HepG2 (cell line): Measurements from ENCODE around the gene NEK7. TPM values are rescaled to one million over a fixed set of nuclear protein-coding genes. Genes with fewer than 3 reads are reported as not detected.
A peak's percentile ranks its signal among the peaks of the same experiment; 100 is the strongest.

Source experiments
- ATAC-seq: fragments of 200-7000 bp; cut with Tn5 transposase; 3 replicates; pipeline ENCODE4 v1.9.1; 2020; ENCODE audit warnings: mild to moderate bottlenecking, moderate library complexity
- BruUV-seq: library from RNA; stranded (reverse); fragments of 400-500 nt; replicated peaks from 2 replicates; lab custom pipeline; 2021; lab: Mats Ljungman, UMichigan
- CTCF ChIA-PET: fragments of 300-600 bp; formaldehyde crosslinking; extraction: SDS; loops from one replicate; lab custom pipeline; 2021; ENCODE audit warnings: low total read pairs, inconsistent platforms, low intra/inter-chr PET ratio; lab: Yijun Ruan, JAX
- POLR2A ChIA-PET: fragments of 350-600 bp; sonication (Branson Sonifier 250); formaldehyde crosslinking; loops from one replicate; lab custom pipeline; 2020; ENCODE audit warnings: antibody characterized with exemption, inconsistent platforms; lab: Yijun Ruan, JAX
- DNase-seq: peaks from one replicate; pipeline ENCODE4 v3.0.0-alpha.2; 2015; ENCODE audit warnings: low spot score
- FAIRE-seq: peaks from 3 replicates; lab custom pipeline; 2011; peaks lifted over from hg19 to GRCh38; lab: Jason Lieb, UNC
- H2AFZ ChIP-seq: one replicate; pipeline ENCODE4 v1.6.1; 2011; ENCODE audit warnings: low read length, inconsistent platforms
- H3K27ac ChIP-seq: fragments of 300-600 bp; 3 replicates; pipeline ENCODE4 v1.8.0; 2011; ENCODE audit warnings: mixed run types, mild to moderate bottlenecking, mixed read lengths, low read length, inconsistent platforms; ENCODE audit not compliant: insufficient read depth; ENCODE audit errors: extremely low read length
- H3K27me3 ChIP-seq, 2 experiments: fragments of 200-600 bp in 1 of 2; 2 replicates in 1 of 2; 3 replicates in 1 of 2; pipeline versions ENCODE4 v1.6.0 to v1.8.0; 2011; ENCODE audit warnings: low read length in 2 of 2, mild to moderate bottlenecking in 2 of 2, moderate library complexity in 2 of 2, inconsistent platforms in 1 of 2; ENCODE audit not compliant: insufficient read depth in 2 of 2, control insufficient read depth in 1 of 2
- H3K36me3 ChIP-seq, 2 experiments: fragments of 200-600 bp in 1 of 2; replicated peaks in 1 of 2; 2 replicates in 1 of 2; 3 replicates in 1 of 2; pipeline versions ENCODE4 v1.5.1 to v1.8.0; 2011; ENCODE audit warnings: low read length in 2 of 2, inconsistent platforms in 1 of 2; ENCODE audit not compliant: insufficient read depth in 2 of 2, control insufficient read depth in 1 of 2
- H3K4me1 ChIP-seq: 2 replicates; pipeline ENCODE4 v1.5.1; 2012; ENCODE audit warnings: low read length, inconsistent platforms; ENCODE audit not compliant: insufficient read depth
- H3K4me2 ChIP-seq: 2 replicates; pipeline ENCODE4 v1.6.0; 2011; ENCODE audit warnings: low read depth, low read length, inconsistent platforms
- H3K4me3 ChIP-seq, 3 experiments: fragments of 200-600 bp in 1 of 3; sonication (generic), shearing (Covaris generic) in 1 of 3; replicated peaks in 1 of 3; 2 replicates each; pipeline ENCODE4 v1.5.1; 2011 to 2016; ENCODE audit warnings: low read length in 3 of 3, inconsistent platforms in 2 of 3, low read depth in 2 of 3, mild to moderate bottlenecking in 2 of 3, control low read depth in 1 of 3, mixed read lengths in 1 of 3; ENCODE audit not compliant: insufficient read depth in 1 of 3
- H3K79me2 ChIP-seq: one replicate; pipeline ENCODE4 v1.6.1; 2011; ENCODE audit warnings: low read length, inconsistent platforms; ENCODE audit not compliant: insufficient read depth
- H3K9ac ChIP-seq: 2 replicates; pipeline ENCODE4 v1.6.0; 2011; ENCODE audit warnings: mild to moderate bottlenecking, low read depth, low read length, inconsistent platforms; ENCODE audit not compliant: insufficient read depth
- H3K9me3 ChIP-seq: 2 replicates; pipeline ENCODE4 v1.5.1; 2012; ENCODE audit warnings: mild to moderate bottlenecking, low read length
- H4K20me1 ChIP-seq: 2 replicates; pipeline ENCODE4 v1.6.0; 2011; ENCODE audit warnings: inconsistent platforms, mild to moderate bottlenecking, low read length, moderate library complexity; ENCODE audit not compliant: insufficient read depth
- ATF7 ChIP-seq, 2 experiments: fragments of 450-650 bp in 1 of 2; sonication (generic) in 1 of 2; formaldehyde crosslinking in 1 of 2; IDR thresholded peaks; 2 replicates each; pipeline versions ENCODE4 v1.4.0 to v1.6.1; 2016 to 2020; ENCODE audit warnings: antibody characterized with exemption in 1 of 2, mild to moderate bottlenecking in 1 of 2, missing genetic modification reagents in 1 of 2
- CBFB ChIP-seq: sonication (generic); formaldehyde crosslinking; IDR thresholded peaks from 2 replicates; pipeline ENCODE4 v1.4.0; 2020; ENCODE audit warnings: missing genetic modification reagents
- DNMT3B ChIP-seq: conservative IDR thresholded peaks from 2 replicates; pipeline ENCODE4 v1.6.1; 2016; ENCODE audit warnings: missing biosample characterization, control low read depth
- GPN1 ChIP-seq: sonication (generic); formaldehyde crosslinking; IDR thresholded peaks from 2 replicates; pipeline ENCODE4 v1.5.1; 2020; ENCODE audit warnings: missing genetic modification reagents, borderline replicate concordance
- HOXA9 ChIP-seq: sonication (generic); formaldehyde crosslinking; IDR thresholded peaks from 2 replicates; pipeline ENCODE4 v1.8.1; 2022; ENCODE audit warnings: missing genetic modification reagents, mild to moderate bottlenecking, moderate library complexity, borderline replicate concordance
- MYC ChIP-seq: sonication (generic); formaldehyde crosslinking; IDR thresholded peaks from 2 replicates; pipeline ENCODE4 v1.9.0; 2021; ENCODE audit warnings: missing genetic modification reagents, borderline replicate concordance
- NCOA2 ChIP-seq: sonication (generic); formaldehyde crosslinking; IDR thresholded peaks from 2 replicates; pipeline ENCODE4 v1.8.0; 2022; ENCODE audit warnings: inconsistent platforms
- NFATC3 ChIP-seq: sonication (generic); formaldehyde crosslinking; IDR thresholded peaks from 2 replicates; pipeline ENCODE4 v1.5.1; 2020; ENCODE audit warnings: mild to moderate bottlenecking, missing genetic modification reagents
- SMAD1 ChIP-seq: sonication (generic); formaldehyde crosslinking; IDR thresholded peaks from 2 replicates; pipeline ENCODE4 v1.4.0; 2020; ENCODE audit warnings: missing genetic modification reagents, low read depth, mild to moderate bottlenecking, borderline replicate concordance
- SMAD3 ChIP-seq: sonication (generic); formaldehyde crosslinking; IDR thresholded peaks from 2 replicates; pipeline ENCODE4 v1.4.0; 2020; ENCODE audit warnings: missing genetic modification reagents
- ZC3H4 ChIP-seq: sonication (generic); formaldehyde crosslinking; IDR thresholded peaks from 2 replicates; pipeline ENCODE4 v1.4.0; 2020; ENCODE audit warnings: missing genetic modification reagents, borderline replicate concordance
- ZKSCAN1 ChIP-seq: fragments of 150-350 bp; IDR thresholded peaks from 2 replicates; pipeline ENCODE4 v1.6.1; 2014; ENCODE audit warnings: low read length
- ZNF350 ChIP-seq: sonication (generic); formaldehyde crosslinking; IDR thresholded peaks from 2 replicates; pipeline ENCODE4 v1.4.0; 2020; ENCODE audit warnings: mild to moderate bottlenecking, low read depth, missing genetic modification reagents, borderline replicate concordance
- ZNF407 ChIP-seq: sonication (generic); formaldehyde crosslinking; IDR thresholded peaks from one replicate; pipeline ENCODE4 v1.5.1; 2020; ENCODE audit warnings: mild to moderate bottlenecking, missing genetic modification reagents; ENCODE audit errors: not compliant biosample characterization
- ZNF432 ChIP-seq: sonication (generic); formaldehyde crosslinking; IDR thresholded peaks from 2 replicates; pipeline ENCODE4 v1.5.0; 2020; ENCODE audit warnings: missing genetic modification reagents, mild to moderate bottlenecking, borderline replicate concordance
- ZNF530 ChIP-seq: sonication (generic); formaldehyde crosslinking; IDR thresholded peaks from 2 replicates; pipeline ENCODE4 v1.5.0; 2020; ENCODE audit warnings: low read depth, mild to moderate bottlenecking, missing genetic modification reagents
- ZNF713 ChIP-seq: sonication (generic); formaldehyde crosslinking; IDR thresholded peaks from 2 replicates; pipeline ENCODE4 v1.4.0; 2020; ENCODE audit warnings: mild to moderate bottlenecking, missing genetic modification reagents
- WGBS: methylation state at CpG from one replicate; pipeline ENCODE4 v1.1.6; 2017; ENCODE audit warnings: low lambda C conversion rate; 5-methylcytosine and 5-hydroxymethylcytosine counted together
- in situ Hi-C: cut with HindIII; loops from 2 replicates; pipeline ENCODE4 v1.10.0; 2017; ENCODE audit warnings: low pct_unique_long_range_greater_than_20kb; ENCODE audit not compliant: extremely low pct_ligation_motif_present
- intact Hi-C: fragments of 100-400 bp; cut with micrococcal nuclease; formaldehyde crosslinking; loops from one replicate; pipeline ENCODE4 v1.10.0; 2022; ENCODE audit not compliant: unreplicated experiment
- polyA plus RNA-seq, 8 experiments: library from polyadenylated mRNA; depleted of rRNA in 3 of 8; stranded (reverse) in 7 of 8; unstranded in 1 of 8; fragments of >200 nt; fragmentation: Illumina TruSeq in 4 of 8; extraction: Trizol in 4 of 8; gene quantifications; 2 replicates each; pipeline versions ENCODE4 v1.2.1 to v1.2.3, GENCODE V29; 2011 to 2016; ENCODE audit warnings: low read depth in 4 of 8, missing spikeins in 1 of 8, mixed read lengths in 1 of 8; ENCODE audit not compliant: insufficient read depth in 1 of 8
- total RNA-seq, 5 experiments: library from RNA; depleted of rRNA; stranded (reverse); fragments of >200 nt; fragmentation: Illumina TruSeq; extraction: Trizol; gene quantifications; 2 replicates each; pipeline ENCODE4 v1.2.3, GENCODE V29; 2016; ENCODE audit warnings: low read depth in 1 of 5

Gene NEK7
- total and polyA plus RNA-seq, 2 of the 13 experiments (the other 11 are each of a cell fraction or from before 2014, with no cell fraction given): 18.1 to 19.2 TPM

DNA sequence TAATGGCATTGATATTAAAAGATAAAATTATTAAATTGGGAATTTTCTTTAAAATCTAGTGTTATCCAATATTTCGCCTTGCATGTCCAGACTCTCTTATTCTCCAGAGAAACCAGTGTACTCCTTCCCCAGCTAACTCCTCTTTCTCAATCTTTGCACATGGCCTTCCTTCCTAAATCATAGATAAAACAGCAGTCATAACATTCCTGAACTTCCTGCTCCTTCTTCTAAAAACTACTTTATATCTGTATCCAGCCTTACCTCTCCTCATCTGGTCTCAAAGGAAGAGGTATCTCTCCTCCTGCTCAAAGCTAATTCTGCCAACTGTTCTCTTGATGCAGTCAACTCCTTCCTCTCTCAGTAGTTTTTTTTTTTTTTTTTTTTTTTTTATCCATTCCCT, 39.5 kb upstream of the NEK7 start (continued):
- TF ChIP-seq ZNF407 (no peak), CBFB (no peak)
- TF ChIP-seq, all 625 proteins: peak for 0

DNA sequence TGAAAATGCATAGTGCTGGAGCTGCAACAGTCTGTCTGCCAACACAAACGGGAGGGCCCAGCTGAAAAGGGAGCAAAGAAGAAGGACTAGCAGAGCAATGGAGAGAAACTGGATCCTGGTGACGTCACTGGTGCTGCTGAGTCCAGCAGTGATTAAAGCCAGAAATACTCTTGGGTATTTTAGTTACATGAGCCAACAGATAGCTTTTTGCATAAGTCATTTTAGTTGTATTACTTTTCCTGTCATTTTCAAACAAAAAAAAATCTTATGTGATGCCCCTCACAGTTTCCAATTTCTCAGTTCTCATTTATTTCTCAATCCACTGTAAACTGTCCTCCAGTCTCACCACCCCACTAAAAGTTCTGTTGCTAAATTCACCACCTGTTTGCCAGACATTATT, 38.7 kb upstream of the NEK7 start:
- FAIRE-seq (no peak), ATAC-seq (no peak), DNase-seq (no peak)
- Histone ChIP-seq H3K36me3 (no peaks in the 10 kb centered on the region), H3K9ac (no peak overlapping the region), H3K4me2 (no peak overlapping the region), H3K9me3 (no peaks in the 10 kb centered on the region), H3K27me3 (no peaks in the 10 kb centered on the region; a peak in 1 of 5 replicates), H3K27ac (no peak overlapping the region), H3K4me3 (no peak overlapping the region), H2AFZ (no peak overlapping the region), H3K79me2 (no peaks in the 10 kb centered on the region), H4K20me1 (no peaks in the 10 kb centered on the region), H3K4me1 (no peaks in the 10 kb centered on the region)
- CTCF ChIA-PET: no interaction called here
- WGBS: 0% methylated on average over 2 of the region's 2 CpGs
- in situ Hi-C loops: no loop called here
- BruUV-seq: no TSS peak
- intact Hi-C loops: no loop called here
- POLR2A ChIA-PET: no interaction called here
- TF ChIP-seq ZNF350: no peak
- TF ChIP-seq NFATC3 (CRISPR knock-in tag): no peak
- TF ChIP-seq NCOA2 (CRISPR knock-in tag): no peak
- peak; percentile 89 for TF ChIP-seq ATF7 (IDR thresholded peaks at IDR 0.05)
- TF ChIP-seq ATF7 (CRISPR knock-in tag; IDR thresholded peaks at IDR 0.05): no peak
- TF ChIP-seq MYC (CRISPR knock-in tag): no peak
- no peak for TF ChIP-seq ZNF432
- no peak for TF ChIP-seq DNMT3B
- no peak for TF ChIP-seq SMAD1 (CRISPR knock-in tag)
- no peak for TF ChIP-seq ZC3H4 (CRISPR knock-in tag)
- no peak for TF ChIP-seq ZKSCAN1
- no peak for TF ChIP-seq GPN1 (CRISPR knock-in tag)
- TF ChIP-seq HOXA9 (CRISPR knock-in tag): no peak
- no peak for TF ChIP-seq ZNF530 (CRISPR knock-in tag)
- TF ChIP-seq SMAD3: no peak
- no peak for TF ChIP-seq ZNF713
